HL-60 (cell line): ENCODE data around the gene GRIP2.

Source experiments
- CTCF ChIP-seq: IDR thresholded peaks from one replicate; pipeline ENCODE4 v1.5.1; 2011; ENCODE audit warnings: low read length, control low read depth, inconsistent platforms; ENCODE audit not compliant: insufficient read depth
- POLR2AphosphoS5 ChIP-seq: IDR thresholded peaks from 2 replicates; pipeline ENCODE4 v1.6.1; 2012; ENCODE audit warnings: low read depth

DNA sequence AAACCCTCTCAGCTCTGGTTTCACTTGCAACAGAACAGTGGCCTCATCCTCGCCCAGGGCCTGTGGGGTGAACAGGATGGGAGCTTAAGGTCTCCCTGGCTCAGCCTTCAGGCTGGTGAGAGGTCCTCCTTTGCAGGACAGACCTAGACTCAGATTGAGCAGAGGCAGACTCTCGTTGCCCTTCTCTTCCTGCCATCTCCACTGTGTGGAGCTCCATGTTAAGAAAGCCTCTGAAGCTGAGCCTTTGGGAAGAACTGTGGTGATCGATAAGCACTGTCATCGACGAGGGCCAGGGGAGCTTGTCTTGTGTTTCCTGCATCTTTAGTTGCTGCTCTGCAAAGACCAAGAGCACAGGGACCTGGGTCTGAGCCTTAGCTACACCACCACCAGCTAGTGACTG, 37.8 kb upstream of the GRIP2 start:
- TF ChIP-seq CTCF (no peak), POLR2AphosphoS5 (no peak)
